Hindlimb muscle (tissue), 1 donor: Measurements from ENCODE around the gene S100A1. TPM values are rescaled to one million over a fixed set of nuclear protein-coding genes. Genes with fewer than 3 reads are reported as not detected.

Experiments
- polyA plus RNA-seq: library from polyadenylated mRNA; unstranded; fragments of 120-200 nt; gene quantifications from one replicate; pipeline ENCODE4 v1.2.1, GENCODE V29; 2013; ENCODE audit not compliant: insufficient read length

The S100A1 gene
- polyA plus RNA-seq, 1 donor = 11.6 TPM

Other genes starting within 250 kb of the S100A1 start
- 12.5 TPM for gene S100A8, start 237.4 kb upstream of the S100A1 start, polyA plus RNA-seq
- gene S100A7A, start 211.9 kb upstream of the S100A1 start, polyA plus RNA-seq = not detected
- gene S100A7, start 167.8 kb upstream of the S100A1 start, polyA plus RNA-seq = not detected
- gene S100A6, start 92.4 kb upstream of the S100A1 start, polyA plus RNA-seq = 187 TPM
- not detected for gene S100A5, start 87.5 kb upstream of the S100A1 start, polyA plus RNA-seq
- 193 TPM for gene S100A4, start 82.6 kb upstream of the S100A1 start, polyA plus RNA-seq
- gene S100A3, start 79.2 kb upstream of the S100A1 start, polyA plus RNA-seq = 1.2 TPM
- 2.2 TPM for gene S100A2, start 62.6 kb upstream of the S100A1 start, polyA plus RNA-seq
- gene S100A16, start 15.3 kb upstream of the S100A1 start, polyA plus RNA-seq = 54.7 TPM
- gene S100A14, start 12.1 kb upstream of the S100A1 start, polyA plus RNA-seq = 1.1 TPM
- gene S100A13, start 929 bp upstream of the S100A1 start, polyA plus RNA-seq = 58.5 TPM
- gene CHTOP, start 5.6 kb downstream of the S100A1 start, polyA plus RNA-seq = 100 TPM
- gene SNAPIN, start 30.3 kb downstream of the S100A1 start, polyA plus RNA-seq = 54.5 TPM
- gene ILF2, start 42.6 kb downstream of the S100A1 start, polyA plus RNA-seq = 139 TPM
- gene NPR1, start 50.3 kb downstream of the S100A1 start, polyA plus RNA-seq = 17.2 TPM
- gene INTS3, start 99.6 kb downstream of the S100A1 start, polyA plus RNA-seq = 45.5 TPM
- gene SLC27A3, start 147.0 kb downstream of the S100A1 start, polyA plus RNA-seq = 23.7 TPM